Large intestine (tissue), 3 donors: ENCODE data around the gene CEP68. TPM values are rescaled to one million over a fixed set of nuclear protein-coding genes. Genes with fewer than 3 reads are reported as not detected.
"Not testable (repeated sequence)": the region's sequence is repeated elsewhere in the genome, so short reads cannot be mapped to it uniquely, and the experiment has no call there.

Source experiments
- DNase-seq, 2 donors: peaks; one replicate each; pipeline versions ENCODE4 v3.0.0 to v3.0.0-alpha.2; 2013
- H3K27ac ChIP-seq: one replicate; pipeline ENCODE4 v1.5.1; 2013; ENCODE audit warnings: low read length
- H3K27me3 ChIP-seq: 2 replicates; pipeline ENCODE4 v1.6.1; 2013; ENCODE audit warnings: low read length; ENCODE audit not compliant: control insufficient read depth, insufficient read depth
- H3K36me3 ChIP-seq: 2 replicates; pipeline ENCODE4 v1.6.1; 2013; ENCODE audit warnings: low read length; ENCODE audit not compliant: control insufficient read depth, insufficient read depth
- H3K4me1 ChIP-seq: one replicate; pipeline ENCODE4 v1.6.1; 2013; ENCODE audit warnings: low read length; ENCODE audit not compliant: control insufficient read depth, insufficient read depth
- H3K4me3 ChIP-seq: one replicate; pipeline ENCODE4 v1.5.1; 2013; ENCODE audit warnings: low read length
- H3K9me3 ChIP-seq: one replicate; pipeline ENCODE4 v1.6.1; 2013; ENCODE audit warnings: mild to moderate bottlenecking, low read depth, low read length, moderate library complexity; ENCODE audit not compliant: control insufficient read depth
- WGBS: methylation state at CpG from one replicate; pipeline ENCODE4 v1.1.5; 2013; ENCODE audit warnings: low lambda C conversion rate; ENCODE audit not compliant: insufficient coverage; 5-methylcytosine and 5-hydroxymethylcytosine counted together
- polyA plus RNA-seq: library from polyadenylated mRNA; unstranded; fragments of 120-200 nt; gene quantifications from one replicate; pipeline ENCODE4 v1.2.1, GENCODE V29; 2013

The CEP68 gene
- polyA plus RNA-seq, 1 donor = 11.9 TPM

GRCh38 chr2:65130664-65131175 lies 74.5 kb downstream of the CEP68 start:
- 0% methylated on average over 4 of the region's 19 CpGs for WGBS
- peak; percentile 54 to 91 for DNase-seq

GRCh38 chr2:65132930-65133329 lies 76.7 kb downstream of the CEP68 start:
- peak in 1 of 2 donors; percentile 37 for DNase-seq
- H3K4me3 ChIP-seq = peak overlapping the region; percentile 26
- not testable (repeated sequence) for H3K27me3 ChIP-seq, H3K9me3 ChIP-seq, H3K36me3 ChIP-seq
- peak overlapping the region; percentile 93 for H3K27ac ChIP-seq
- peaks cover 24% of the 10 kb centered on the region for H3K4me1 ChIP-seq
- WGBS = no CpG with 5 or more reads among the region's 15 CpGs

More at GRCh38 chr2:65130664-65131175, 74.5 kb downstream of the CEP68 start:
- Histone ChIP-seq H3K4me3 (peak overlapping the region; percentile 60), H3K27me3 (no peaks in the 10 kb centered on the region), H3K4me1 (peaks cover 6% of the 10 kb centered on the region), H3K9me3 (no peaks in the 10 kb centered on the region), H3K36me3 (no peaks in the 10 kb centered on the region), H3K27ac (peak overlapping the region; percentile 93)

GRCh38 chr2:65133626-65134025 lies 77.4 kb downstream of the CEP68 start:
- no peaks in the 10 kb centered on the region for H3K36me3 ChIP-seq
- peaks cover 24% of the 10 kb centered on the region for H3K4me1 ChIP-seq
- peak overlapping the region; percentile 26 for H3K4me3 ChIP-seq
- peak overlapping the region; percentile 93 for H3K27ac ChIP-seq
- peak in 1 of 2 donors; percentile 65 for DNase-seq
- WGBS = 50% methylated on average over 1 of the region's 4 CpGs
- H3K9me3 ChIP-seq = no peaks in the 10 kb centered on the region
- no peaks in the 10 kb centered on the region for H3K27me3 ChIP-seq

- H3K27me3 ChIP-seq = no peaks in the 10 kb centered on the region
- H3K4me1 ChIP-seq = peaks cover 24% of the 10 kb centered on the region
- no peaks in the 10 kb centered on the region for H3K36me3 ChIP-seq
- no CpG with 5 or more reads among the region's 7 CpGs for WGBS
- H3K9me3 ChIP-seq = no peaks in the 10 kb centered on the region
- H3K27ac ChIP-seq = peak overlapping the region; percentile 93
- H3K4me3 ChIP-seq = no peak overlapping the region
- DNase-seq = no peak
Observed at GRCh38 chr2:65134158-65134557, 77.9 kb downstream of the CEP68 start.

GRCh38 chr2:65136253-65136652 lies 80.0 kb downstream of the CEP68 start:
- peak in 1 of 2 donors; percentile 35 for DNase-seq
- WGBS = no CpG with 5 or more reads among the region's 1 CpG
- H3K27ac ChIP-seq = peak overlapping the region; percentile 5

More at GRCh38 chr2:65136253-65136652, 80.0 kb downstream of the CEP68 start:
- no peaks in the 10 kb centered on the region for H3K27me3 ChIP-seq
- no peak overlapping the region for H3K4me3 ChIP-seq
- no peaks in the 10 kb centered on the region for H3K9me3 ChIP-seq
- no peaks in the 10 kb centered on the region for H3K36me3 ChIP-seq
- H3K4me1 ChIP-seq = peaks cover 24% of the 10 kb centered on the region

Other genes starting within 250 kb of the CEP68 start
- gene SLC1A4, start 67.0 kb upstream of the CEP68 start, polyA plus RNA-seq = 6.1 TPM
- gene RAB1A, start 73.7 kb downstream of the CEP68 start, polyA plus RNA-seq = 242 TPM
- 181 TPM for gene ACTR2, start 171.4 kb downstream of the CEP68 start, polyA plus RNA-seq